Peyer's patch (tissue), 4 donors: ENCODE results near the gene PHLDB2. TPM values are rescaled to one million over a fixed set of nuclear protein-coding genes. Genes with fewer than 3 reads are reported as not detected.

Experiments used
- DNase-seq, 3 donors: peaks; one replicate each; pipeline ENCODE4 v3.0.0-alpha.2; 2017 to 2019
- H3K27ac ChIP-seq, 4 donors: fragments of 200-600 bp; sonication (generic); one replicate each; pipeline ENCODE4 v1.5.1; 2016 to 2019
- H3K27me3 ChIP-seq, 2 donors: fragments of 200-600 bp; sonication (generic); one replicate each; pipeline ENCODE4 v1.5.1; 2019
- H3K36me3 ChIP-seq, 3 donors: fragments of 200-600 bp; sonication (generic); one replicate each; pipeline ENCODE4 v1.5.1; 2016 to 2019
- H3K4me1 ChIP-seq, 4 donors: fragments of 200-600 bp; sonication (generic); one replicate each; pipeline ENCODE4 v1.5.1; 2016 to 2019
- H3K4me3 ChIP-seq, 4 donors: fragments of 200-600 bp; sonication (generic); 1 replicate in 3 of 4; 2 replicates in 1 of 4; pipeline ENCODE4 v1.5.1; 2016 to 2019; ENCODE audit warnings: mild to moderate bottlenecking in 1 of 4
- H3K9me3 ChIP-seq, 4 donors: fragments of 200-600 bp; sonication (generic); one replicate each; pipeline ENCODE4 v1.5.1; 2016 to 2019; ENCODE audit warnings: mild to moderate bottlenecking in 1 of 4
- CTCF ChIP-seq, 6 experiments: fragments of 450-650 bp in 4 of 6; fragments of 200-600 bp in 2 of 6; sonication (generic) in 1 of 6; IDR thresholded peaks; one replicate each; pipeline ENCODE4 v1.5.1; 2017 to 2019; ENCODE audit warnings: antibody characterized with exemption in 6 of 6, mild to moderate bottlenecking in 3 of 6, moderate library complexity in 1 of 6
- POLR2A ChIP-seq, 2 donors: fragments of 450-650 bp; IDR thresholded peaks; one replicate each; pipeline ENCODE4 v1.5.1; 2017; ENCODE audit warnings: antibody characterized with exemption in 2 of 2, mild to moderate bottlenecking in 2 of 2, moderate library complexity in 2 of 2
- total RNA-seq, 4 donors: library from RNA; depleted of rRNA; stranded (reverse); fragments of >200 nt; gene quantifications; one replicate each; pipeline ENCODE4 v1.1.0, GENCODE V29; 2016

PHLDB2 gene
- total RNA-seq, 4 donors from 2014 or later, result 6.0 to 66.0 (median 12.5) TPM

GRCh38 chr3:111963424-111963823, 104.4 kb downstream of the PHLDB2 start:
- Histone ChIP-seq H3K4me1 (no peaks in the 10 kb centered on the region), H3K27ac (no peak overlapping the region)

GRCh38 chr3:111965484-111965883, 106.4 kb downstream of the PHLDB2 start:
- no peaks in the 10 kb centered on the region for H3K27me3 ChIP-seq
- H3K4me1 ChIP-seq, result no peaks in the 10 kb centered on the region
- no peaks in the 10 kb centered on the region for H3K9me3 ChIP-seq
- H3K27ac ChIP-seq, result no peak overlapping the region
- no peak for DNase-seq
- H3K36me3 ChIP-seq, result no peaks in the 10 kb centered on the region
- no peak for TF ChIP-seq POLR2A (IDR thresholded peaks at IDR 0.05)
- TF ChIP-seq CTCF (IDR thresholded peaks at IDR 0.05), result no peak
- no peak overlapping the region for H3K4me3 ChIP-seq

More at GRCh38 chr3:111963424-111963823, 104.4 kb downstream of the PHLDB2 start:
- DNase-seq, result no peak
- Histone ChIP-seq H3K36me3 (no peaks in the 10 kb centered on the region), H3K27me3 (no peaks in the 10 kb centered on the region), H3K9me3 (no peaks in the 10 kb centered on the region), H3K4me3 (no peak overlapping the region)
- TF ChIP-seq POLR2A (IDR thresholded peaks at IDR 0.05) (no peak), CTCF (IDR thresholded peaks at IDR 0.05) (no peak)

GRCh38 chr3:111967068-111967467, 108.0 kb downstream of the PHLDB2 start:
- no peaks in the 10 kb centered on the region for H3K9me3 ChIP-seq
- H3K27ac ChIP-seq, result no peak overlapping the region
- no peaks in the 10 kb centered on the region for H3K36me3 ChIP-seq
- DNase-seq, result no peak
- no peaks in the 10 kb centered on the region for H3K27me3 ChIP-seq
- H3K4me3 ChIP-seq, result no peak overlapping the region
- TF ChIP-seq POLR2A (IDR thresholded peaks at IDR 0.05), result no peak
- no peak for TF ChIP-seq CTCF (IDR thresholded peaks at IDR 0.05)
- H3K4me1 ChIP-seq, result no peaks in the 10 kb centered on the region

GRCh38 chr3:111967651-111968274, 108.7 kb downstream of the PHLDB2 start:
- H3K27me3 ChIP-seq, result no peaks in the 10 kb centered on the region
- H3K9me3 ChIP-seq, result no peaks in the 10 kb centered on the region
- TF ChIP-seq CTCF (IDR thresholded peaks at IDR 0.05) (peak; percentile 61 to 94 (median 86)), POLR2A (IDR thresholded peaks at IDR 0.05) (no peak)
- H3K36me3 ChIP-seq, result no peaks in the 10 kb centered on the region
- peak; percentile 76 to 94 (median 90) for DNase-seq
- no peak overlapping the region for H3K27ac ChIP-seq
- no peaks in the 10 kb centered on the region for H3K4me1 ChIP-seq
- H3K4me3 ChIP-seq, result no peak overlapping the region

GRCh38 chr3:111968319-111969054, 109.4 kb downstream of the PHLDB2 start:
- Histone ChIP-seq H3K36me3 (no peaks in the 10 kb centered on the region), H3K27ac (peak overlapping the region in 1 of 4 donors; percentile 8)

More at GRCh38 chr3:111968319-111969054, 109.4 kb downstream of the PHLDB2 start:
- H3K4me3 ChIP-seq, result no peak overlapping the region
- no peaks in the 10 kb centered on the region for H3K9me3 ChIP-seq
- H3K4me1 ChIP-seq, result no peaks in the 10 kb centered on the region
- TF ChIP-seq POLR2A (IDR thresholded peaks at IDR 0.05), result no peak
- no peak for TF ChIP-seq CTCF (IDR thresholded peaks at IDR 0.05)
- H3K27me3 ChIP-seq, result no peaks in the 10 kb centered on the region
- DNase-seq, result no peak
